PC-3 (cell line): ENCODE results near the gene PPP4R1. TPM values are rescaled to one million over a fixed set of nuclear protein-coding genes. Genes with fewer than 3 reads are reported as not detected.

Experiments used
- ATAC-seq: fragments of 200-7000 bp; cut with Tn5 transposase; 2 replicates; pipeline ENCODE4 v1.9.1; 2020; ENCODE audit warnings: mild to moderate bottlenecking, moderate library complexity
- BruUV-seq: library from RNA; stranded (reverse); fragments of 400-500 nt; replicated peaks from 2 replicates; lab custom pipeline; 2021; lab: Mats Ljungman, UMichigan
- CTCF ChIA-PET: fragments of 300-600 bp; sonication (Branson Sonifier 250); formaldehyde crosslinking; loops from one replicate; lab custom pipeline; 2022; ENCODE audit warnings: antibody characterized with exemption; lab: Charles Lee
- POLR2A ChIA-PET: fragments of 300-600 bp; sonication (Branson Sonifier 250); formaldehyde crosslinking; loops from one replicate; lab custom pipeline; 2022; ENCODE audit warnings: antibody characterized with exemption; ENCODE audit not compliant: unreplicated experiment; lab: Charles Lee
- DNase-seq: peaks from one replicate; pipeline ENCODE4 v3.0.0-alpha.2; 2015
- H2AFZ ChIP-seq: fragments of 300-600 bp; sonication (generic); 2 replicates; pipeline ENCODE4 v1.6.0; 2016; ENCODE audit warnings: antibody characterized with exemption, low read length
- H3F3A ChIP-seq: fragments of 300-600 bp; sonication (generic); one replicate; pipeline ENCODE4 v1.6.0; 2017; ENCODE audit warnings: antibody characterized with exemption, low read length, control low read depth, mild to moderate bottlenecking; ENCODE audit not compliant: unreplicated experiment
- H3K27ac ChIP-seq: fragments of 300-600 bp; sonication (generic); 2 replicates; pipeline ENCODE4 v1.5.1; 2016; ENCODE audit warnings: mild to moderate bottlenecking, low read length
- H3K27me3 ChIP-seq: fragments of 300-600 bp; sonication (generic); 2 replicates; pipeline ENCODE4 v1.6.1; 2016; ENCODE audit warnings: low read length, mixed read lengths
- H3K36me3 ChIP-seq: fragments of 300-600 bp; sonication (generic); 2 replicates; pipeline ENCODE4 v1.6.1; 2016; ENCODE audit warnings: low read depth, mixed run types, low read length, mixed read lengths
- H3K4me1 ChIP-seq: fragments of 300-600 bp; sonication (generic); 2 replicates; pipeline ENCODE4 v1.5.1; 2016; ENCODE audit warnings: low read length; ENCODE audit not compliant: insufficient read depth
- H3K4me2 ChIP-seq: fragments of 300-600 bp; sonication (generic); 2 replicates; pipeline ENCODE4 v1.6.0; 2016; ENCODE audit warnings: low read length
- H3K4me3 ChIP-seq: fragments of 300-600 bp; sonication (generic); 2 replicates; pipeline ENCODE4 v1.5.1; 2016; ENCODE audit warnings: mild to moderate bottlenecking, low read length, mixed read lengths
- H3K79me2 ChIP-seq: fragments of 300-600 bp; sonication (generic); 2 replicates; pipeline ENCODE4 v1.6.1; 2017; ENCODE audit warnings: low read length, mixed read lengths
- H3K9ac ChIP-seq: fragments of 300-600 bp; sonication (generic); 2 replicates; pipeline ENCODE4 v1.6.0; 2016; ENCODE audit warnings: mild to moderate bottlenecking, low read length
- H3K9me2 ChIP-seq: fragments of 300-600 bp; sonication (generic); replicated peaks from 2 replicates; pipeline ENCODE4 v1.6.1; 2016; ENCODE audit warnings: mixed run types, low read length, mixed read lengths
- H3K9me3 ChIP-seq: fragments of 300-600 bp; sonication (generic); 2 replicates; pipeline ENCODE4 v1.6.1; 2016; ENCODE audit warnings: low read length, mixed read lengths
- H4K20me1 ChIP-seq: fragments of 300-600 bp; sonication (generic); 2 replicates; pipeline ENCODE4 v1.6.1; 2016; ENCODE audit warnings: low read length, mixed read lengths
- CTCF ChIP-seq: fragments of 300-600 bp; sonication (generic); conservative IDR thresholded peaks from 2 replicates; pipeline ENCODE4 v1.5.1; 2017; ENCODE audit warnings: antibody characterized with exemption, low read depth, mild to moderate bottlenecking, low read length
- EZH2 ChIP-seq: fragments of 300-600 bp; sonication (generic); IDR thresholded peaks from one replicate; pipeline ENCODE4 v1.6.1; 2017; ENCODE audit warnings: antibody characterized with exemption, mild to moderate bottlenecking, low read length; ENCODE audit not compliant: unreplicated experiment
- EZH2phosphoT487 ChIP-seq: fragments of 300-600 bp; sonication (generic); IDR thresholded peaks from 2 replicates; pipeline ENCODE4 v1.6.1; 2018; ENCODE audit warnings: mild to moderate bottlenecking, antibody characterized with exemption, low read length, borderline replicate concordance
- intact Hi-C: fragments of 100-400 bp; cut with micrococcal nuclease; formaldehyde crosslinking; loops from 2 replicates; pipeline ENCODE4 v1.9.0; 2023
- total RNA-seq: library from RNA; depleted of rRNA; stranded (reverse); fragments of >200 nt; gene quantifications from 2 replicates; pipeline ENCODE4 v1.2.3, GENCODE V29; 2014

Gene PPP4R1
- total RNA-seq, 1 experiment from 2014 or later, result 154 TPM

DNA sequence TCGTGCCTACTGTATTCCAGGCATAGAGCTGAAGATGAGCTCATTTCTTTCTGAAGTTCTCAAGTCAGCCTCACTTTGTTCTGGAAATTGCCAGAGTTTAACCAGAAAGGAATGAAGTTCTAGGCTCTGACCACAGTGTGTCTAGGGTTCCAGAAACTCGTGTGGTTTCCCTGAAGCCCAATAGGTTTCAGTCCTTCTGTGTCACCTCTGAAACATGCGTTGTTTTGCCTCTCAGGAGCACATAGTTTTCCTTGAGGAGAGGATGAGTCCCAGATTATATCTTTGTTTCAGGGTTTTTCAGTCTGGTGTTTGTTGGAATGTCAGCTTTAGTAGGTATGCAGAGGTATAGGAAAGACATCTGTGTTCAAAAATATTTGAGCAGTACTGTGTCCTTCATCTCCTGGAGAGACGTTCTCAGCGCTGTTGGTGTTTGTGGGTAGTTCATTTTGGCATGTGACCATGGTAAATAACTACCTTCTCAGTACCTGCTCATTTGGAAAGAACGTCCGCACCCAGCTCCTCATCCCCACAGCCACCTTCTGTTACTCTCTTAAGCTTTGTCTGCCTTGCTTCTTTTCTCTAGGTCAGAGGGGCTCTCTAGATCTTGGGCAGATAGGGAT lies 82.5 kb downstream of the PPP4R1 start:
- Histone ChIP-seq H3K27ac (no peak overlapping the region), H3K79me2 (no peaks in the 10 kb centered on the region), H3K36me3 (peaks cover 42% of the 10 kb centered on the region), H3K9me2 (no peaks in the 10 kb centered on the region), H3K9ac (no peak overlapping the region), H3K9me3 (no peaks in the 10 kb centered on the region), H4K20me1 (no peaks in the 10 kb centered on the region), H3F3A (no peaks in the 10 kb centered on the region), H3K4me2 (no peak overlapping the region), H3K27me3 (no peaks in the 10 kb centered on the region), H2AFZ (no peak overlapping the region), H3K4me1 (peaks cover 9% of the 10 kb centered on the region), H3K4me3 (no peak overlapping the region)
- BruUV-seq, result no TSS peak
- ATAC-seq (no peak), DNase-seq (no peak)
- TF ChIP-seq EZH2phosphoT487 (no peak), CTCF (no peak), EZH2 (no peak)
- POLR2A ChIA-PET, result no interaction called here
- CTCF ChIA-PET, result no interaction called here
- intact Hi-C loops, result no loop called here

DNA sequence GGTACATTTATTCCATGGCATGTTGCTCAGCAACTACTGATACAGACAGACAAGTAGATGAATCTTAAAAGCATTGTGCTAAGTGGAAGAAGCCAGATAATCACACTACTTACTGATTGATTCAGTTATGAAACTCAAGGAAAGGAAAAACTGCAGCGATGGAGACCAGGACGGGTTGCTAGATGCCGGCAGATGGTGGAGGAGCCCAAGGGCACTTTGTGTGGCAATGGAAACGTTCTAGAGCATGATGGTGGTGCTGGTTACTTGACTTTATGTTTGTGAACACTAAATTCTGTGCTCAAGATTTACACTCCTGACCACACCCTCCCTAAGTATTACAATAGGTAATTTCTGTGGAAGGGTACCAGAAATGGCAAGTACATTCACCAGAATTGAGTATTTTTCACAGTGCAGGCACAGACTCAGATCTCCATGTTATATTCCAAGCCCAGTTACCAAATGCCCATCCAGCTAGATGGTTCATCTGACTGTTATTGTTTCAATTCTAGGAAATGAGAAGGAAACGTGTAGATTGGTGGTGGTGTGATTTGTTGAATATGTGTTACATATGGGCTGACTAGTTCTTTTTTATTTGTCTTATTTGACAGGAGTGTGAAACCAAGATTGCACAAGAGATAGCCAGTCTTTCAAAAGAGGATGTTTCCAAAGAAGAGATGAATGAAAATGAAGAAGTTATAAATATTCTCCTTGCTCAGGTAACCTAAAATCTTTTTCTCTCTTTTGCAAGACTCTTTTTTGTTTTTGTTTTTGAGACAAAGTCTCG lies 83.9 kb downstream of the PPP4R1 start:
- ChIA-PET POLR2A (no interaction called here), CTCF (no interaction called here)
- DNase-seq (no peak), ATAC-seq (no peak)
- no peak overlapping the region for H3K4me2 ChIP-seq
- H3K27ac ChIP-seq, result no peak overlapping the region
- no peaks in the 10 kb centered on the region for H3K79me2 ChIP-seq
- H4K20me1 ChIP-seq, result no peaks in the 10 kb centered on the region
- peaks cover 10% of the 10 kb centered on the region for H3K4me1 ChIP-seq
- no peaks in the 10 kb centered on the region for H3K9me3 ChIP-seq
- H3K27me3 ChIP-seq, result no peaks in the 10 kb centered on the region
- H3K9ac ChIP-seq, result no peak overlapping the region
- no peaks in the 10 kb centered on the region for H3F3A ChIP-seq
- TF ChIP-seq EZH2phosphoT487 (no peak), EZH2 (no peak), CTCF (no peak)
- intact Hi-C loops, result no loop called here
- H3K4me3 ChIP-seq, result no peak overlapping the region
- no peaks in the 10 kb centered on the region for H3K9me2 ChIP-seq
- BruUV-seq, result no TSS peak
- no peak overlapping the region for H2AFZ ChIP-seq
- H3K36me3 ChIP-seq, result peaks cover 39% of the 10 kb centered on the region

DNA sequence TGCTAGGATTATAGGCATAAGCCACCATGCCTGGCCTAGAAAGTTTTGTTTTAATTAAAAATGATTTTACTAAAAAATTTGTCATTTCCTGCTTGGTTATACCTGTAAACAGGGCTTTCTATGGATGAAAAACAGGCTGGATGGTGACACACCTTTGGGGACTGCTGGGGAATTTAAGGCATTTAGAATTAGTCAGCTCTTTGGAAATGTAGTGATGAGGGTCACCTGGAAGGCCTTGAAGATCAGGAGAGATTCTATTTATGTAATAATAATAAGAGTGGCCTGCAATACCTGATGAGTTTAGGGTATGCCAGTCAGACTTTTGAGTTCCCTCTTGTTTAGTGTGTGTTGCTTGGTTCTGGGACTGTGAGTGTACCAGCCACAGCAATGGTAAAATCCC lies 87.9 kb downstream of the PPP4R1 start:
- BruUV-seq, result no TSS peak
- peak; percentile 89 for DNase-seq
- no peaks in the 10 kb centered on the region for H4K20me1 ChIP-seq
- H3K9me2 ChIP-seq, result no peaks in the 10 kb centered on the region
- intact Hi-C loops, result no loop called here
- ATAC-seq, result peak; percentile 89
- ChIA-PET POLR2A (no interaction called here), CTCF (no interaction called here)
- H3K27me3 ChIP-seq, result no peaks in the 10 kb centered on the region
- H3K9ac ChIP-seq, result no peak overlapping the region
- H3F3A ChIP-seq, result no peaks in the 10 kb centered on the region
- no peak overlapping the region for H3K4me3 ChIP-seq
- no peak overlapping the region for H2AFZ ChIP-seq
- H3K4me2 ChIP-seq, result peak overlapping the region; percentile 7; the same call in 1 of the 2 replicates
- TF ChIP-seq EZH2, result no peak
- TF ChIP-seq EZH2phosphoT487, result no peak
- TF ChIP-seq CTCF, result no peak
- no peaks in the 10 kb centered on the region for H3K79me2 ChIP-seq
- peak overlapping the region; percentile 17; the same call in 1 of the 2 replicates for H3K27ac ChIP-seq
- peaks cover 42% of the 10 kb centered on the region for H3K36me3 ChIP-seq
- H3K4me1 ChIP-seq, result peaks cover 10% of the 10 kb centered on the region
- H3K9me3 ChIP-seq, result no peaks in the 10 kb centered on the region
